Parathyroid adenoma (tissue), 2 donors: ENCODE measurements around the gene CEP72.

Source experiments
- H2AFZ ChIP-seq: fragments of 300-600 bp; sonication (generic); one replicate; pipeline ENCODE4 v1.7.0; 2017; ENCODE audit warnings: antibody characterized with exemption, mild to moderate bottlenecking
- H3K27ac ChIP-seq: fragments of 300-600 bp; sonication (generic); one replicate; pipeline ENCODE4 v1.7.0; 2017
- H3K27me3 ChIP-seq: fragments of 300-600 bp; sonication (generic); one replicate; pipeline ENCODE4 v1.7.0; 2017; ENCODE audit warnings: low read length; ENCODE audit not compliant: control insufficient read depth, insufficient read depth
- H3K36me3 ChIP-seq: fragments of 300-600 bp; sonication (generic); one replicate; pipeline ENCODE4 v1.7.0; 2017; ENCODE audit warnings: low read length; ENCODE audit not compliant: control insufficient read depth, insufficient read depth
- H3K4me1 ChIP-seq: fragments of 300-600 bp; sonication (generic); one replicate; pipeline ENCODE4 v1.7.0; 2017; ENCODE audit warnings: control low read depth
- H3K4me2 ChIP-seq: fragments of 300-600 bp; sonication (generic); one replicate; pipeline ENCODE4 v1.7.0; 2017; ENCODE audit warnings: low read length
- H3K4me3 ChIP-seq: fragments of 300-600 bp; sonication (generic); one replicate; pipeline ENCODE4 v1.7.0; 2017; ENCODE audit warnings: low read depth, low read length
- H3K79me2 ChIP-seq: fragments of 300-600 bp; sonication (generic); one replicate; pipeline ENCODE4 v1.7.0; 2017; ENCODE audit warnings: control low read depth
- H3K9ac ChIP-seq: fragments of 300-600 bp; sonication (generic); one replicate; pipeline ENCODE4 v1.7.0; 2017; ENCODE audit warnings: mild to moderate bottlenecking
- H3K9me3 ChIP-seq: fragments of 300-600 bp; sonication (generic); one replicate; pipeline ENCODE4 v1.7.0; 2017; ENCODE audit warnings: low read length; ENCODE audit not compliant: control insufficient read depth
- TF ChIP-seq, protein P1 (sequence below): fragments of 300-600 bp; sonication (generic); IDR thresholded peaks from one replicate; pipeline ENCODE4 v1.7.0; 2017; ENCODE audit warnings: antibody characterized with exemption, mild to moderate bottlenecking
- donor health status: primary hyperparathyroidism.

Gene CEP72

DNA sequence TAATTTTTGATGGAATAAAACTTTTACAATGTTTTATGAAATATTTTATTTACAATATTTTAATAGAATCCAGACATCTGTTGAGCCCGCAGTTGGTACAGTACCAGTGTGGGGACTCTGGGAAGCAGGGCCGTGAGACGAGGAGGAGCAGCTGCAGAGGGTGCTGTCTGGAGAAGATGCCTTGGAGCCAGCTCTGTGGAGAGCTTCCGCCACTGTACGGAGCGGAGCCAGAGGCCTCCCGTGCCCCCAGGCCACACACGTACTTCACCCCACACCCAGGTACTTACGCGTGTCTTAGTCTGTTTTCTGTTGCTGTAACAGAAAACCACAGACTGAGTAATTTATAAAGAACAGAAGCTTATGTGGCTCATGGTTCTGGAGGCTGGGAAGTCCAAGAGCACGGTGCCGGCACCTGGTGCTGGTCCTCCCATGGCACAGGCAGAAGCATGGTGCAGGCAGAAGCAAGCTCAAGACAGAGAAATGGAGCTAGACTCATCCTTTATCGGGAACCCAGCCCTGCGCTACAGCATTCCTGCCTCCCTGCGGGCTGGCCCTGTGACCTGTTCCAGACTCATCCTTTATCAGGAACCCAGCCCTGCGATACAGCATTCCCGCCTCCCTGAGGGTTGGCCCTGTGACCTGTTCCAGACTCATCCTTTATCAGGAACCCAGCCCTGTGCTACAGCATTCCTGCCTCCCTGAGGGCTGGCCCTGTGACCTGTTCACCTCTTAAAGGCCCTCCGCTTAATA, 23.3 kb downstream of the CEP72 start:
- Histone ChIP-seq H3K27ac (no peak overlapping the region), H3K9me3 (no peaks in the 10 kb centered on the region), H3K79me2 (peaks cover 2% of the 10 kb centered on the region), H3K9ac (no peak overlapping the region), H3K4me2 (no peak overlapping the region), H3K27me3 (no peaks in the 10 kb centered on the region), H3K4me3 (no peak overlapping the region), H3K4me1 (no peaks in the 10 kb centered on the region), H3K36me3 (no peaks in the 10 kb centered on the region), H2AFZ (no peak overlapping the region)
- TF ChIP-seq, protein P1, sequence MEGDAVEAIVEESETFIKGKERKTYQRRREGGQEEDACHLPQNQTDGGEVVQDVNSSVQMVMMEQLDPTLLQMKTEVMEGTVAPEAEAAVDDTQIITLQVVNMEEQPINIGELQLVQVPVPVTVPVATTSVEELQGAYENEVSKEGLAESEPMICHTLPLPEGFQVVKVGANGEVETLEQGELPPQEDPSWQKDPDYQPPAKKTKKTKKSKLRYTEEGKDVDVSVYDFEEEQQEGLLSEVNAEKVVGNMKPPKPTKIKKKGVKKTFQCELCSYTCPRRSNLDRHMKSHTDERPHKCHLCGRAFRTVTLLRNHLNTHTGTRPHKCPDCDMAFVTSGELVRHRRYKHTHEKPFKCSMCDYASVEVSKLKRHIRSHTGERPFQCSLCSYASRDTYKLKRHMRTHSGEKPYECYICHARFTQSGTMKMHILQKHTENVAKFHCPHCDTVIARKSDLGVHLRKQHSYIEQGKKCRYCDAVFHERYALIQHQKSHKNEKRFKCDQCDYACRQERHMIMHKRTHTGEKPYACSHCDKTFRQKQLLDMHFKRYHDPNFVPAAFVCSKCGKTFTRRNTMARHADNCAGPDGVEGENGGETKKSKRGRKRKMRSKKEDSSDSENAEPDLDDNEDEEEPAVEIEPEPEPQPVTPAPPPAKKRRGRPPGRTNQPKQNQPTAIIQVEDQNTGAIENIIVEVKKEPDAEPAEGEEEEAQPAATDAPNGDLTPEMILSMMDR = no peak

- Histone ChIP-seq H3K9ac (no peak overlapping the region), H3K36me3 (no peaks in the 10 kb centered on the region), H3K4me3 (no peak overlapping the region), H3K4me1 (no peaks in the 10 kb centered on the region), H3K27me3 (no peaks in the 10 kb centered on the region), H3K27ac (no peak overlapping the region), H3K4me2 (no peak overlapping the region), H3K9me3 (no peaks in the 10 kb centered on the region), H2AFZ (no peak overlapping the region), H3K79me2 (peaks cover 2% of the 10 kb centered on the region)
- TF ChIP-seq, protein P1 = no peak
Observed at GRCh38 chr5:636951-637350, 24.8 kb downstream of the CEP72 start.

DNA sequence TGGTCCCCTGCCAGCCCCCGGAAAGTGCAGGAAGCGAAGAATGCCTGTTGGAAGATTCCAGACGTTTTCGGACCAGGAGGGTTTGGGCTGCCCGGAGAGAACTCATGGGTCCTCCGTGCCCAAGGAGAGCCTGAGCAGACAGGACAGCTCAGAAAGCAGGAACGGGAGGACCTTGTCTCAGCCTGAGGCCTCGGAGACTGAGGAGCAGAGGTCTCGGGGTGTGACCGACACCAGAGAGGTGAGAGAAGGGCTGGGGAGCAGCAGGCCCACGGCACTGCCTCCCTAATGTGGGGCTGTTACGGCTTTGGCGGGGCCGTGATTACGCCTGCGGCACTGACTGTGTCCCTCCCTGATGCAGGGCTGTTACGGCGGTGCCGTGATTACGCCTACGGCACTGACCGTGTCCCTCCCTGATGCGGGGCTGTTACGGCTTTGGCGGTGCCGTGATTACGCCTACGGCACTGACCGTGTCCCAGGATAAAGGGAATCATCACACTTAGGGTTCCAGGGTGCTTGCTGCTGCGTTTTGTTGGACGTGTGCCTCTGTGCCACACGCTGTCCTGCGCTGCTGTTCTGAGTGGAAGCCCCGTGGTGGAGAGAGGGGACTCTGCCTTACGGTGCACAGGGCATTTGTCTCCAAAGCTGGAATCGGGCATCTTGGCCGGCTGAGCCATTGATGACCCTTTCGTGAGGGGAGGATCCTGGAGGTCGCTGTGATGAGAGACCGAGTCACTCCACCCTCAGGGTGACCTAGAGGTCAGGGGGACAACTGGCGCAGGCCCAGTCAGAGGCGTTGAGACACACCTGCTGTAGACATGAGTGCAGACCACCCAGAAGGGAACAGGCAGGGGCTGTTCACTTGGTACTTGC, 25.7 kb downstream of the CEP72 start:
- Histone ChIP-seq H3K27me3 (no peaks in the 10 kb centered on the region), H3K4me3 (no peak overlapping the region), H3K27ac (no peak overlapping the region), H3K9ac (no peak overlapping the region), H3K79me2 (peaks cover 2% of the 10 kb centered on the region), H2AFZ (no peak overlapping the region), H3K4me1 (no peaks in the 10 kb centered on the region), H3K4me2 (no peak overlapping the region), H3K9me3 (no peaks in the 10 kb centered on the region), H3K36me3 (no peaks in the 10 kb centered on the region)
- TF ChIP-seq, protein P1 = no peak

DNA sequence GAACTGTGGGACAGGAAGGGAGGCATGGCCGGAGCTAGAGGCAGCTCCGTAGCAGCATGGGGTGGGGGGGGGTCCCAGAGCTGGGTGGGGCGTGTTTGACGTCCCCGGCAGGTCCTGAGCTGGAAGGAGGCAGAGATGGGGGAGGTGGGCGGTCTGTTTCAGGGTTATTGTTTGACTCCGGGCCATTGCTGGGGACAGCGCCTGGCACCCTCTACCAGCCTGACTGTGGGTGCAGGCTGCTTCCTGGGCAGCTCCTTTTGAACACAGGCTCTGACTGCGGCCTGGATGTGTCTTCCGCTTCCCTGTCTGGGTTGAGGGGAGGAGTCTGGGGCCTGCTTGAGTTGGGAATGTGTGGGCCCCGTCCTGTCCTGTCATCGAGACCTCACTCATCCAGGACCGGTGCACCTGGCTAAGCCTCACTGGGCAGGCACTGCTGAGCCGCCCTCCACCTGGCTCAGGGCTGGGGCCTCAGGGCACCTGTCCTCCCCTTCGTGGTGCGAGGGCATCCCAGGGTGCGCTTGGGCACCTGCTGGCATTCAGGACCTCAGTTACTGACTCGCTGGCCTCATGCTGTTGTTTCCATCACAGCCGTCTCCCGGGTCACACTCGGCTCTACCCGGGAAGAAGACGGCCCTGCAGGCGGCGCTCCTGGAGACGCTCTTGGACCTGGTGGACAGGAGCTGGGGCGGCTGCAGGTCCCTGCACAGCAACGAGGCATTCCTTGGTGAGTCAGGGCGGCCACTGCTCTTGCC, 26.5 kb downstream of the CEP72 start:
- no peaks in the 10 kb centered on the region for H3K36me3 ChIP-seq

More for the DNA sequence above, 26.5 kb downstream of the CEP72 start:
- TF ChIP-seq, protein P1 = no peak
- H2AFZ ChIP-seq = no peak overlapping the region
- no peaks in the 10 kb centered on the region for H3K27me3 ChIP-seq
- H3K4me1 ChIP-seq = no peaks in the 10 kb centered on the region
- H3K27ac ChIP-seq = no peak overlapping the region
- H3K4me2 ChIP-seq = no peak overlapping the region
- H3K4me3 ChIP-seq = no peak overlapping the region
- H3K9ac ChIP-seq = no peak overlapping the region
- H3K79me2 ChIP-seq = peaks cover 2% of the 10 kb centered on the region
- no peaks in the 10 kb centered on the region for H3K9me3 ChIP-seq
